SU-DHL-6 (cell line): Measurements from ENCODE around the gene ENOX1.

Experiments used
- H2AFZ ChIP-seq: fragments of 200-600 bp; sonication (generic); 2 replicates; pipeline ENCODE4 v1.6.1; 2014; ENCODE audit warnings: low read depth, mild to moderate bottlenecking, moderate library complexity, mixed read lengths, antibody characterized with exemption, low read length; ENCODE audit not compliant: severe bottlenecking
- H3F3A ChIP-seq: fragments of 200-600 bp; shearing (Covaris generic); 2 replicates; pipeline ENCODE4 v1.6.0; 2016; ENCODE audit warnings: antibody characterized with exemption, mild to moderate bottlenecking; ENCODE audit not compliant: insufficient read depth
- H3K27ac ChIP-seq: fragments of 200-600 bp; sonication (generic); 2 replicates; pipeline ENCODE4 v1.5.1; 2016; ENCODE audit warnings: low read depth, mild to moderate bottlenecking, low read length, moderate library complexity, mixed read lengths
- H3K27me3 ChIP-seq: fragments of 200-600 bp; sonication (generic), shearing (Covaris generic); 2 replicates; pipeline ENCODE4 v1.6.0; 2014; ENCODE audit warnings: mild to moderate bottlenecking, low read length
- H3K36me3 ChIP-seq: fragments of 200-600 bp; sonication (generic); 2 replicates; pipeline ENCODE4 v1.6.1; 2014; ENCODE audit warnings: mild to moderate bottlenecking, low read length, mixed read lengths
- H3K4me2 ChIP-seq: fragments of 300-600, 200-600 bp; shearing (Covaris generic), sonication (generic); 2 replicates; pipeline ENCODE4 v1.6.0; 2014; ENCODE audit warnings: low read length, low read depth, mild to moderate bottlenecking; ENCODE audit not compliant: poor library complexity, severe bottlenecking
- H3K4me3 ChIP-seq: fragments of 200-600 bp; sonication (generic); 2 replicates; pipeline ENCODE4 v1.5.1; 2014; ENCODE audit warnings: antibody characterized with exemption, low read length, mild to moderate bottlenecking, mixed read lengths; ENCODE audit not compliant: insufficient read depth, poor library complexity, severe bottlenecking
- H3K79me2 ChIP-seq: fragments of 200-600 bp; sonication (generic); 2 replicates; pipeline ENCODE4 v1.6.1; 2014; ENCODE audit warnings: mild to moderate bottlenecking, low read length, moderate library complexity; ENCODE audit not compliant: insufficient read depth
- H3K9ac ChIP-seq: fragments of 200-600 bp; sonication (generic); 2 replicates; pipeline ENCODE4 v1.7.0; 2014; ENCODE audit warnings: mild to moderate bottlenecking, low read length
- H3K9me2 ChIP-seq: fragments of 200-600 bp; sonication (generic); replicated peaks from 2 replicates; pipeline ENCODE4 v1.6.1; 2014; ENCODE audit warnings: low read length; ENCODE audit not compliant: insufficient read depth
- H3K9me3 ChIP-seq: fragments of 200-600 bp; sonication (generic); 2 replicates; pipeline ENCODE4 v1.6.1; 2014; ENCODE audit warnings: low read length, mixed read lengths; ENCODE audit not compliant: insufficient read depth
- H4K20me1 ChIP-seq: fragments of 200-600 bp; sonication (generic); 2 replicates; pipeline ENCODE4 v1.6.1; 2014; ENCODE audit warnings: low read depth, mild to moderate bottlenecking, antibody characterized with exemption, low read length, moderate library complexity, mixed read lengths
- CTCF ChIP-seq: fragments of 200-600 bp; sonication (generic); IDR thresholded peaks from one replicate; pipeline ENCODE4 v1.5.1; 2017; ENCODE audit warnings: antibody characterized with exemption, mild to moderate bottlenecking, low read length, moderate library complexity; ENCODE audit not compliant: insufficient read depth, poor library complexity, severe bottlenecking
- EZH2phosphoT487 ChIP-seq: fragments of 200-600 bp; sonication (generic), shearing (Covaris generic); conservative IDR thresholded peaks from 2 replicates; pipeline ENCODE4 v1.6.1; 2018; ENCODE audit warnings: mild to moderate bottlenecking, antibody characterized with exemption, low read length, moderate library complexity, mixed read lengths

The ENOX1 gene

DNA sequence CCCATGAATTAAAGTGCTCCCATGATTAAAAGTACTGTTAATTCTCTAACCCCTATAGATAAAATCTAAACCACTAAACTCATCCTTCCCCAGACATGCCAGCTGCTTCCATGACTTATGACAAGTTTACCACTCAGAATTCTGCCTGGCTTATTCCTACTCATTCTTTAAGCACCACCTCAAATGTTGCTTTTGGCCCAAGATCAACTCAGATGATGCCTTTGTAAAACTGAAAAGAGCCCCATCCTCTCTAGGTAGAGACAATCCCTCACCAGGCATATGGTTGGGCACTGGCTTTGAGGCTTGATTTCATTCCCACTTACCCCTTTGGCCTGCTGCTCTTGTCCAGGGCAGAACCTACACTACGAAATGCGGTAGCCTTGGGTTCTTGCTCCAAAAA is 513.4 kb downstream of the ENOX1 start:
- H4K20me1 ChIP-seq, result no peaks in the 10 kb centered on the region
- H3K4me2 ChIP-seq, result no peak overlapping the region
- no peak overlapping the region for H2AFZ ChIP-seq
- H3K79me2 ChIP-seq, result no peaks in the 10 kb centered on the region
- H3K4me3 ChIP-seq, result no peak overlapping the region
- no peaks in the 10 kb centered on the region for H3K9me3 ChIP-seq
- H3K27me3 ChIP-seq, result no peaks in the 10 kb centered on the region
- no peak overlapping the region for H3K27ac ChIP-seq
- TF ChIP-seq CTCF (no peak), EZH2phosphoT487 (no peak)
- H3F3A ChIP-seq, result no peaks in the 10 kb centered on the region
- no peaks in the 10 kb centered on the region for H3K36me3 ChIP-seq
- H3K9ac ChIP-seq, result no peak overlapping the region
- H3K9me2 ChIP-seq, result no peaks in the 10 kb centered on the region

DNA sequence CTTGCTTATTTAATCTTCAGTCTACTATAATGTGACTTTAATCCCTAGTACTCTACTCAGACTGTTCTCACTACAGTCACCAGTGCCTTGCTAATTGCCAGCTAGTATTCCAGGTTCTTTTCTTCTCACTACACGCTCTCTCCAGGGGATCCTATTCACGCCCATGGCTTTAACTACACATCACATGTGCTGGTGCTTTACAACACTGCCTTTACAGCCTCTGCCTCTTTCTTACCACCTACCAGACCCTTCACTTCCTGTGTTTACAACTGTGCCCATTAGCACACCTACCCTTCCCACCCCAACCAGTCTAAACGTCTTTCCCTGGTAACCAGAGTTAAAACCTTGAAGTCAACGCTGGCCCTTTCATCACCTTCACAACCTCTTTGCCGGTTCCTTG is 513.9 kb downstream of the ENOX1 start:
- no peak overlapping the region for H2AFZ ChIP-seq
- no peaks in the 10 kb centered on the region for H3K79me2 ChIP-seq
- no peak overlapping the region for H3K4me3 ChIP-seq
- H3K9ac ChIP-seq, result no peak overlapping the region
- H3K27ac ChIP-seq, result no peak overlapping the region
- no peaks in the 10 kb centered on the region for H3K36me3 ChIP-seq
- H3K9me3 ChIP-seq, result no peaks in the 10 kb centered on the region
- H3K27me3 ChIP-seq, result no peaks in the 10 kb centered on the region
- TF ChIP-seq CTCF (no peak), EZH2phosphoT487 (no peak)
- no peaks in the 10 kb centered on the region for H4K20me1 ChIP-seq
- no peaks in the 10 kb centered on the region for H3F3A ChIP-seq
- H3K9me2 ChIP-seq, result no peaks in the 10 kb centered on the region
- no peak overlapping the region for H3K4me2 ChIP-seq

- no peak overlapping the region for H3K4me2 ChIP-seq
- H3F3A ChIP-seq, result no peaks in the 10 kb centered on the region
- no peak overlapping the region for H3K27ac ChIP-seq
- no peaks in the 10 kb centered on the region for H3K9me2 ChIP-seq
- H2AFZ ChIP-seq, result no peak overlapping the region
- H3K36me3 ChIP-seq, result no peaks in the 10 kb centered on the region
- no peak overlapping the region for H3K9ac ChIP-seq
- TF ChIP-seq EZH2phosphoT487 (no peak), CTCF (no peak)
- no peaks in the 10 kb centered on the region for H4K20me1 ChIP-seq
- H3K4me3 ChIP-seq, result no peak overlapping the region
- H3K79me2 ChIP-seq, result no peaks in the 10 kb centered on the region
- no peaks in the 10 kb centered on the region for H3K9me3 ChIP-seq
- H3K27me3 ChIP-seq, result no peaks in the 10 kb centered on the region
Observed at GRCh38 chr13:43271152-43271551, 515.6 kb downstream of the ENOX1 start.
